ENCODE measurements around the gene RASGEF1B. TPM values are rescaled to one million over a fixed set of nuclear protein-coding genes. Genes with fewer than 3 reads are reported as not detected.

The RASGEF1B gene
- total RNA-seq, 2 experiments from 2014 or later = 8.0 to 8.2 TPM

GRCh38 chr4:81506731-81507130, 35.0 kb upstream of the RASGEF1B start:
- H3K27ac Mint-ChIP-seq = no peak overlapping the region
- peaks cover 2% of the 10 kb centered on the region for H3K36me3 Mint-ChIP-seq
- no peak for ATAC-seq (ENCODE audit: low read depth)
- no peak for DNase-seq
- POLR2A ChIA-PET = interaction anchor here (3.1 kb wide), 1 partner anchor 35 kb away, joined by 21 read pairs; the partner anchor contains the start of gene RASGEF1B
- no peaks in the 10 kb centered on the region for H3K9me3 Mint-ChIP-seq
- H3K4me1 Mint-ChIP-seq = peaks cover 38% of the 10 kb centered on the region
- no peaks in the 10 kb centered on the region for H3K27me3 Mint-ChIP-seq
- H3K4me3 Mint-ChIP-seq = no peak overlapping the region

- POLR2A ChIA-PET = interaction anchor here (0.8 to 3.1 kb wide), 2 partner anchors 14 to 34 kb away, joined by 7 to 21 read pairs; partner anchors contain the start of gene RASGEF1B
Observed at GRCh38 chr4:81505726-81506125, 34.0 kb upstream of the RASGEF1B start.

GRCh38 chr4:81505004-81505598, 33.4 kb upstream of the RASGEF1B start:
- Mint-ChIP-seq H3K27ac (peak overlapping the region; percentile 83), H3K4me1 (peaks cover 38% of the 10 kb centered on the region), H3K27me3 (no peaks in the 10 kb centered on the region), H3K9me3 (no peaks in the 10 kb centered on the region), H3K36me3 (peaks cover 2% of the 10 kb centered on the region), H3K4me3 (peak overlapping the region; percentile 73)
- POLR2A ChIA-PET = interaction anchor here (0.8 to 3.1 kb wide), 2 partner anchors 13 to 34 kb away, joined by 7 to 21 read pairs; partner anchors contain the start of gene RASGEF1B
- DNase-seq = peak; percentile 53
- peak; percentile 88 for ATAC-seq (ENCODE audit: low read depth)

More at GRCh38 chr4:81505726-81506125, 34.0 kb upstream of the RASGEF1B start:
- DNase-seq = no peak
- Mint-ChIP-seq H3K9me3 (no peaks in the 10 kb centered on the region), H3K27ac (peak overlapping the region; percentile 83), H3K27me3 (no peaks in the 10 kb centered on the region), H3K4me3 (peak overlapping the region; percentile 73), H3K36me3 (peaks cover 2% of the 10 kb centered on the region), H3K4me1 (peaks cover 38% of the 10 kb centered on the region)
- no peak for ATAC-seq (ENCODE audit: low read depth)

- H3K9me3 Mint-ChIP-seq = no peaks in the 10 kb centered on the region
- no peaks in the 10 kb centered on the region for H3K27me3 Mint-ChIP-seq
- H3K4me3 Mint-ChIP-seq = peak overlapping the region; percentile 73
- peaks cover 42% of the 10 kb centered on the region for H3K4me1 Mint-ChIP-seq
- peaks cover 2% of the 10 kb centered on the region for H3K36me3 Mint-ChIP-seq
- H3K27ac Mint-ChIP-seq = peak overlapping the region; percentile 83
- POLR2A ChIA-PET = interaction anchor here (3.1 kb wide), 1 partner anchor 33 kb away, joined by 21 read pairs; the partner anchor contains the start of gene RASGEF1B
- no peak for ATAC-seq (ENCODE audit: low read depth)
- DNase-seq = no peak
Observed at GRCh38 chr4:81504112-81505003, 32.7 kb upstream of the RASGEF1B start.

GRCh38 chr4:81503586-81503985, 31.9 kb upstream of the RASGEF1B start:
- no peak overlapping the region for H3K4me3 Mint-ChIP-seq
- ATAC-seq (ENCODE audit: low read depth) (no peak), DNase-seq (no peak)
- H3K36me3 Mint-ChIP-seq = peaks cover 2% of the 10 kb centered on the region
- peaks cover 37% of the 10 kb centered on the region for H3K4me1 Mint-ChIP-seq
- H3K27ac Mint-ChIP-seq = no peak overlapping the region
- H3K9me3 Mint-ChIP-seq = no peaks in the 10 kb centered on the region
- POLR2A ChIA-PET = interaction anchor here (0.7 kb wide), 1 partner anchor 13 kb away, joined by 3 read pairs; no protein-coding TSS in a partner anchor
- no peaks in the 10 kb centered on the region for H3K27me3 Mint-ChIP-seq

- H3K9me3 Mint-ChIP-seq = no peaks in the 10 kb centered on the region
- ATAC-seq (ENCODE audit: low read depth) (no peak), DNase-seq (no peak)
- no peaks in the 10 kb centered on the region for H3K27me3 Mint-ChIP-seq
- H3K4me1 Mint-ChIP-seq = peaks cover 33% of the 10 kb centered on the region
- H3K36me3 Mint-ChIP-seq = peaks cover 2% of the 10 kb centered on the region
- no peak overlapping the region for H3K27ac Mint-ChIP-seq
- H3K4me3 Mint-ChIP-seq = no peak overlapping the region
- POLR2A ChIA-PET = no interaction called here
Observed at GRCh38 chr4:81502564-81502963, 30.9 kb upstream of the RASGEF1B start.

GRCh38 chr4:81499840-81500239, 28.1 kb upstream of the RASGEF1B start:
- peaks cover 9% of the 10 kb centered on the region for H3K36me3 Mint-ChIP-seq
- ATAC-seq (ENCODE audit: low read depth) (no peak), DNase-seq (no peak)
- no peak overlapping the region for H3K4me3 Mint-ChIP-seq
- H3K9me3 Mint-ChIP-seq = peaks cover 7% of the 10 kb centered on the region
- POLR2A ChIA-PET = no interaction called here
- H3K4me1 Mint-ChIP-seq = peaks cover 27% of the 10 kb centered on the region
- H3K27ac Mint-ChIP-seq = no peak overlapping the region
- H3K27me3 Mint-ChIP-seq = no peaks in the 10 kb centered on the region

GRCh38 chr4:81498551-81499099, 26.9 kb upstream of the RASGEF1B start:
- POLR2A ChIA-PET = interaction anchor here (1.7 kb wide), 1 partner anchor 27 kb away, joined by 5 read pairs; the partner anchor contains the start of gene RASGEF1B
- H3K36me3 Mint-ChIP-seq = peaks cover 7% of the 10 kb centered on the region
- H3K27me3 Mint-ChIP-seq = no peaks in the 10 kb centered on the region
- no peak for ATAC-seq (ENCODE audit: low read depth)
- H3K4me3 Mint-ChIP-seq = no peak overlapping the region
- no peak for DNase-seq
- H3K4me1 Mint-ChIP-seq = peaks cover 23% of the 10 kb centered on the region
- H3K9me3 Mint-ChIP-seq = peaks cover 7% of the 10 kb centered on the region
- no peak overlapping the region for H3K27ac Mint-ChIP-seq

GRCh38 chr4:81498046-81498445, 26.3 kb upstream of the RASGEF1B start:
- POLR2A ChIA-PET = interaction anchor here (1.7 kb wide), 1 partner anchor 26 kb away, joined by 5 read pairs; the partner anchor contains the start of gene RASGEF1B
- peaks cover 7% of the 10 kb centered on the region for H3K9me3 Mint-ChIP-seq

GRCh38 chr4:81495345-81495744, 23.6 kb upstream of the RASGEF1B start:
- Mint-ChIP-seq H3K27ac (peak overlapping the region; percentile 58), H3K27me3 (no peaks in the 10 kb centered on the region), H3K36me3 (peaks cover 14% of the 10 kb centered on the region), H3K9me3 (peaks cover 12% of the 10 kb centered on the region), H3K4me3 (no peak overlapping the region), H3K4me1 (peaks cover 41% of the 10 kb centered on the region)
- ATAC-seq (ENCODE audit: low read depth) (no peak), DNase-seq (no peak)
- POLR2A ChIA-PET = no interaction called here

More at GRCh38 chr4:81498046-81498445, 26.3 kb upstream of the RASGEF1B start:
- no peak overlapping the region for H3K4me3 Mint-ChIP-seq
- H3K4me1 Mint-ChIP-seq = peaks cover 25% of the 10 kb centered on the region
- peaks cover 7% of the 10 kb centered on the region for H3K36me3 Mint-ChIP-seq
- no peak overlapping the region for H3K27ac Mint-ChIP-seq
- ATAC-seq (ENCODE audit: low read depth) (no peak), DNase-seq (no peak)
- no peaks in the 10 kb centered on the region for H3K27me3 Mint-ChIP-seq

- H3K27ac Mint-ChIP-seq = peak overlapping the region; percentile 85
- peak; percentile 42 for ATAC-seq (ENCODE audit: low read depth)
- H3K27me3 Mint-ChIP-seq = no peaks in the 10 kb centered on the region
- H3K9me3 Mint-ChIP-seq = peaks cover 15% of the 10 kb centered on the region
- H3K4me3 Mint-ChIP-seq = peak overlapping the region; percentile 73
- peaks cover 38% of the 10 kb centered on the region for H3K4me1 Mint-ChIP-seq
- DNase-seq = no peak
- POLR2A ChIA-PET = interaction anchor here (1.3 to 4.6 kb wide), 2 partner anchors 22 to 68 kb away, joined by 4 to 55 read pairs; partner anchors contain the start of gene RASGEF1B
- peaks cover 16% of the 10 kb centered on the region for H3K36me3 Mint-ChIP-seq
Observed at GRCh38 chr4:81494031-81494431, 22.3 kb upstream of the RASGEF1B start.

- H3K36me3 Mint-ChIP-seq = peaks cover 16% of the 10 kb centered on the region
- no peaks in the 10 kb centered on the region for H3K27me3 Mint-ChIP-seq
- H3K4me3 Mint-ChIP-seq = peak overlapping the region; percentile 49
- POLR2A ChIA-PET = interaction anchor here (1.5 to 4.6 kb wide), 3 partner anchors 13 to 69 kb away, joined by 5 to 55 read pairs (median 7); partner anchors contain the start of gene RASGEF1B
- no peak for ATAC-seq (ENCODE audit: low read depth)
- peaks cover 15% of the 10 kb centered on the region for H3K9me3 Mint-ChIP-seq
- peak overlapping the region; percentile 77 for H3K27ac Mint-ChIP-seq
- DNase-seq = no peak
- peaks cover 36% of the 10 kb centered on the region for H3K4me1 Mint-ChIP-seq
Observed at GRCh38 chr4:81492606-81493230, 21.0 kb upstream of the RASGEF1B start.

All from activated naive CD8-positive, alpha-beta T cell treated with anti-CD3 and anti-CD28 coated beads, Interleukin-2, amount 10 ng/mL, durations not matched to agents 7 days and 5 days (primary cell).